Tibial nerve (tissue), 4 donors: Measurements from ENCODE around the gene GSTA2. TPM values are rescaled to one million over a fixed set of nuclear protein-coding genes. Genes with fewer than 3 reads are reported as not detected.
"Not testable (repeated sequence)": the region's sequence is repeated elsewhere in the genome, so short reads cannot be mapped to it uniquely, and the experiment has no call there.

Source experiments
- DNase-seq, 2 donors: peaks; one replicate each; pipeline ENCODE4 v3.0.0-alpha.2; 2019; ENCODE audit warnings: low spot score in 2 of 2
- H3K27ac ChIP-seq, 4 donors: fragments of 200-600 bp; sonication (generic) in 3 of 4; one replicate each; pipeline ENCODE4 v1.5.1; 2017 to 2019; ENCODE audit warnings: mild to moderate bottlenecking in 1 of 4
- H3K27me3 ChIP-seq, 2 donors: fragments of 200-600 bp; sonication (generic) in 1 of 2; one replicate each; pipeline versions ENCODE4 v1.5.1 to v1.6.0; 2017 to 2019
- H3K36me3 ChIP-seq, 3 donors: fragments of 200-600 bp; sonication (generic); one replicate each; pipeline ENCODE4 v1.5.1; 2018 to 2019
- H3K4me1 ChIP-seq, 4 donors: fragments of 200-600 bp; sonication (generic) in 3 of 4; one replicate each; pipeline ENCODE4 v1.5.1; 2017 to 2019
- H3K4me3 ChIP-seq, 4 donors: fragments of 200-600 bp; sonication (generic) in 3 of 4; one replicate each; pipeline ENCODE4 v1.5.1; 2017 to 2019; ENCODE audit warnings: mild to moderate bottlenecking in 1 of 4, moderate library complexity in 1 of 4
- H3K9me3 ChIP-seq, 4 donors: fragments of 200-600 bp; sonication (generic) in 3 of 4; one replicate each; pipeline ENCODE4 v1.5.1; 2017 to 2019
- EP300 ChIP-seq, 2 donors: sonication (generic); formaldehyde crosslinking; IDR thresholded peaks; one replicate each; pipeline ENCODE4 v1.6.1; 2017; ENCODE audit warnings: antibody characterized with exemption in 2 of 2, mild to moderate bottlenecking in 1 of 2
- POLR2A ChIP-seq, 2 donors: fragments of 450-650 bp; IDR thresholded peaks; one replicate each; pipeline ENCODE4 v1.6.1; 2017; ENCODE audit warnings: antibody characterized with exemption in 2 of 2, mild to moderate bottlenecking in 2 of 2, moderate library complexity in 2 of 2
- WGBS, 2 donors: methylation state at CpG; one replicate each; pipeline ENCODE4 v1.1.5; 2018; 5-methylcytosine and 5-hydroxymethylcytosine counted together
- total RNA-seq, 4 donors: library from RNA; depleted of rRNA; stranded (reverse); fragments of >200 nt; gene quantifications; one replicate each; pipeline ENCODE4 v1.1.0, GENCODE V29; 2016
- TF ChIP-seq, protein P1 (sequence below), 5 experiments: fragments of 200-600 bp in 3 of 5; fragments of 450-650 bp in 2 of 5; sonication (generic) in 3 of 5; IDR thresholded peaks; one replicate each; pipeline ENCODE4 v1.5.1; 2016 to 2019; ENCODE audit warnings: antibody characterized with exemption in 5 of 5, mild to moderate bottlenecking in 3 of 5, moderate library complexity in 2 of 5

Gene GSTA2
- total RNA-seq, 4 donors from 2014 or later: not detected

DNA sequence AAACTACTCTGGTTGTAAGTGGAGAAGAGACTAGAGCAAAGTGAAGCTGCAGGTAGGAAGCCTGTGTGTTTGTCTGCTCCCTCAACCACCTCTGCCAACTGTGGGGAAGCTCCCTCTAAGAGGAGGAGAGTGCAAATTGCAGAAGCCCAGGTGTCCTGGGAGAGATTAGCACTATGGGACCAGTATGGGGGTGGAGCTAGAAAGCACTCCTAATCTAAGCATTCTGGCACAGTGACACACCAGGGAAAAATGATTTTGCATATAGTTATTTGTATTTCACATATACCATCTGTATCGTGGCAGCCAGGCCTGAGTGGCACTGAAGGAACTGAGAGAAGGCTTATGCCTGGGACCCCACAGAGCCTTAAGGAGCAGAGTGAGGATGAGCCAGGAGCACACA is 27.6 kb upstream of the GSTA2 start:
- Histone ChIP-seq H3K27me3 (no peaks in the 10 kb centered on the region), H3K4me1 (no peaks in the 10 kb centered on the region), H3K27ac (no peak overlapping the region), H3K9me3 (peaks cover 0 to 5% (median 0%) of the 10 kb centered on the region in 4 donors), H3K36me3 (no peaks in the 10 kb centered on the region), H3K4me3 (no peak overlapping the region)
- WGBS, 2 donors: 0% methylated on average over 1 of the region's 1 CpG; no CpG with 5 or more reads in 1 of the 2 donors
- no peak for DNase-seq
- TF ChIP-seq POLR2A (IDR thresholded peaks at IDR 0.05): no peak
- TF ChIP-seq, protein P1, sequence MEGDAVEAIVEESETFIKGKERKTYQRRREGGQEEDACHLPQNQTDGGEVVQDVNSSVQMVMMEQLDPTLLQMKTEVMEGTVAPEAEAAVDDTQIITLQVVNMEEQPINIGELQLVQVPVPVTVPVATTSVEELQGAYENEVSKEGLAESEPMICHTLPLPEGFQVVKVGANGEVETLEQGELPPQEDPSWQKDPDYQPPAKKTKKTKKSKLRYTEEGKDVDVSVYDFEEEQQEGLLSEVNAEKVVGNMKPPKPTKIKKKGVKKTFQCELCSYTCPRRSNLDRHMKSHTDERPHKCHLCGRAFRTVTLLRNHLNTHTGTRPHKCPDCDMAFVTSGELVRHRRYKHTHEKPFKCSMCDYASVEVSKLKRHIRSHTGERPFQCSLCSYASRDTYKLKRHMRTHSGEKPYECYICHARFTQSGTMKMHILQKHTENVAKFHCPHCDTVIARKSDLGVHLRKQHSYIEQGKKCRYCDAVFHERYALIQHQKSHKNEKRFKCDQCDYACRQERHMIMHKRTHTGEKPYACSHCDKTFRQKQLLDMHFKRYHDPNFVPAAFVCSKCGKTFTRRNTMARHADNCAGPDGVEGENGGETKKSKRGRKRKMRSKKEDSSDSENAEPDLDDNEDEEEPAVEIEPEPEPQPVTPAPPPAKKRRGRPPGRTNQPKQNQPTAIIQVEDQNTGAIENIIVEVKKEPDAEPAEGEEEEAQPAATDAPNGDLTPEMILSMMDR (IDR thresholded peaks at IDR 0.05): no peak
- TF ChIP-seq EP300 (IDR thresholded peaks at IDR 0.05): no peak

GRCh38 chr6:52789658-52790057 is 26.4 kb upstream of the GSTA2 start:
- H3K4me1 ChIP-seq, H3K27me3 ChIP-seq, H3K36me3 ChIP-seq, H3K4me3 ChIP-seq, DNase-seq, H3K27ac ChIP-seq, H3K9me3 ChIP-seq: not testable (repeated sequence)
- WGBS, 2 donors: 71 to 100% methylated on average over 1 of the region's 1 CpG

GRCh38 chr6:52788478-52788877 is 25.2 kb upstream of the GSTA2 start:
- TF ChIP-seq EP300 (IDR thresholded peaks at IDR 0.05) (no peak), POLR2A (IDR thresholded peaks at IDR 0.05) (no peak)
- TF ChIP-seq, protein P1 (IDR thresholded peaks at IDR 0.05): no peak
- H3K4me3 ChIP-seq: no peak overlapping the region
- no peak overlapping the region for H3K27ac ChIP-seq

DNA sequence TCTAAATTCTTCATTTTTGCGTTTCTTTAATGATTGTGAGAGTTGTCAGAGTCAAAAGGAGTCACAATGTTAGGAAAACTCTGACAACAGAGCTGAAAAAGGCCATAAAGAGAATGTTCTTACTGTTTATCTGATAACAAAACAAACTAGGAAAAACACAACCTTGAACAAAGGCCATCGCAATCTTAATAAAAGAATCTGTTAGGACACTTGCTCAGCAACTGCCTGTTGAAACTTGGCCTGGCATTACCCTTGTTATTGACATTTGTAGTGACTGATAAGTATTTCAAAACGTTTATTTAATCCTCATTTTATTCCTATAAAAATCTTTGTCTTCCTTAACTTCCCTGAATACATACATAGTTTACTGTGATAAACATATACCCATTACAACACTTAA is 24.6 kb upstream of the GSTA2 start:
- Histone ChIP-seq H3K27ac (no peak overlapping the region), H3K9me3 (peaks cover 0 to 5% (median 0%) of the 10 kb centered on the region in 4 donors), H3K4me1 (no peaks in the 10 kb centered on the region), H3K27me3 (no peaks in the 10 kb centered on the region), H3K4me3 (no peak overlapping the region), H3K36me3 (no peaks in the 10 kb centered on the region)
- no peak for DNase-seq
- TF ChIP-seq EP300 (IDR thresholded peaks at IDR 0.05): no peak
- TF ChIP-seq POLR2A (IDR thresholded peaks at IDR 0.05): no peak
- TF ChIP-seq, protein P1 (IDR thresholded peaks at IDR 0.05): no peak
- WGBS, 2 donors: 53 to 63% methylated on average over 3 of the region's 3 CpGs

More at GRCh38 chr6:52788478-52788877, 25.2 kb upstream of the GSTA2 start:
- Histone ChIP-seq H3K27me3 (no peaks in the 10 kb centered on the region), H3K36me3 (no peaks in the 10 kb centered on the region), H3K4me1 (no peaks in the 10 kb centered on the region), H3K9me3 (peaks cover 0 to 5% (median 0%) of the 10 kb centered on the region in 4 donors)
- 73 to 74% methylated on average over 3 of the region's 3 CpGs for WGBS, 2 donors
- no peak for DNase-seq

DNA sequence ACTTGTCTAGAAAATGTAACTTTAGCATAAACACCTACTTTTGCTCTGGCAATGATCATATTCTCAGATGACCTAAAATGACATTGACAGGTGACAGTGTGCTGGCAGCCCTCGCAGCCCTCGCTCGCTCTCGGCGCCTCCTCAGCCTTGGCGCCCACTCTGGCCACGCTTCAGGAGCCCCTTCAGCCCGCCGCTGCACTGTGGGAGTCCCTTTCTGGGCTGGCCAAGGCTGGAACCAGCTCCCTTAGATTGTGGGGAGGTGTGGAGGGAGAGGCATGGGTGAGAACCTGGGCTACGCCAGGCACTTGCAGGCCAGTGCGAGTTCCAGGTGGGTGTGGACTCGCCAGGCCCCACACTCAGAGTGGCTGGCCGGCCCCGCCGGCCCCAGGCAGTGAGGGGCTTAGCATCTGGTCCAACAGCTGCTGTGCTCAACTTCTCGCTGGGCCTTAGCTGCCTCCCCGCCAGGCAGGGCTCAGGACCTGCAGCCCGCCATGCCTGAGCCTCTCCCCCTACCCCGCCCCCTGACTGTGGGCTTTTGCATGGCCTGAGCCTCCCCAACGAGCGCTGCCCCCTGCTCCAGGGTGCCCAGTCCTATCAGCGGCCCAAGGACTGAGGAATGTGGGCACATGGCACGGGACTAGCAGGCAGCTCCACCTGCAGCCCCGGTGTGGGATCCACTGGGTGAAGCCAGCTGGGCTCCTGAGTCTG is 23.1 kb upstream of the GSTA2 start:
- Histone ChIP-seq H3K36me3 (no peaks in the 10 kb centered on the region), H3K4me3 (no peak overlapping the region), H3K4me1 (no peaks in the 10 kb centered on the region), H3K9me3 (no peaks in the 10 kb centered on the region), H3K27me3 (no peaks in the 10 kb centered on the region), H3K27ac (no peak overlapping the region)
- 93% methylated on average over 14 to 24 of the region's 24 CpGs for WGBS, 2 donors
- no peak for TF ChIP-seq POLR2A (IDR thresholded peaks at IDR 0.05)
- TF ChIP-seq, protein P1 (IDR thresholded peaks at IDR 0.05): no peak
- no peak for TF ChIP-seq EP300 (IDR thresholded peaks at IDR 0.05)
- no peak for DNase-seq

DNA sequence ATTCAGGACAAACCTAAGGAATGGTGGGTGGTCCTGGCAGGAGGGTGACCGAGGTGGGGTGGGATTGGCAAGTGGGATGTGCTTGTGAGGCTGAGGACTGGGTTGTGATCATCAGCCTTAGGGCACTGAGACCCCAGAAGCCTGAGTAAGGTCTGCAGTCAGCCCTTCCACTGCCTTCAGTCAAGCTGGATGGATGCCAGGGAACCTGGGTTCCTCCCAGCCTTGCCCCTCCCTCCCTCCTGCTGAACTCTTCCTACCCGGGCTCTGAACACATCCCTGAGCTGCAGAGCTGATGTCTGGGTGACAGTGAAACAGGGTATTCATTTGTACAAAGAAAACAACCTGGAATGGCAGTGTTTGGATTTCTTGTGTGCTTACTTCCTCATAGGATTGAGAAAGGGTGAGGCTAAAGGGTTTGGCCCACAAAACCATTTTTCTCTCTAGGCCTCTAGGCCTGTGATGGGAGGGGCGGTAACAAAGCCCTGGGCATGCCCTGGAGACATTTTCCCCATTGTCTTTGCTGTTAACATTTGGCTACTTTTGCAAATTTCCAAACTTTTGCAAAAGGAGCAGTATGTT is 19.5 kb upstream of the GSTA2 start:
- not testable (repeated sequence) for H3K36me3 ChIP-seq, H3K27me3 ChIP-seq, H3K4me1 ChIP-seq, H3K27ac ChIP-seq, H3K4me3 ChIP-seq, H3K9me3 ChIP-seq, DNase-seq
- WGBS, 2 donors: 24 to 27% methylated on average over 3 of the region's 3 CpGs

- H3K36me3 ChIP-seq, H3K4me3 ChIP-seq, H3K4me1 ChIP-seq, DNase-seq, H3K27ac ChIP-seq, H3K27me3 ChIP-seq, H3K9me3 ChIP-seq: not testable (repeated sequence)
Observed at GRCh38 chr6:52782209-52782608, 18.9 kb upstream of the GSTA2 start.
